ENCODE results near the gene SUPT3H.

The SUPT3H gene

DNA sequence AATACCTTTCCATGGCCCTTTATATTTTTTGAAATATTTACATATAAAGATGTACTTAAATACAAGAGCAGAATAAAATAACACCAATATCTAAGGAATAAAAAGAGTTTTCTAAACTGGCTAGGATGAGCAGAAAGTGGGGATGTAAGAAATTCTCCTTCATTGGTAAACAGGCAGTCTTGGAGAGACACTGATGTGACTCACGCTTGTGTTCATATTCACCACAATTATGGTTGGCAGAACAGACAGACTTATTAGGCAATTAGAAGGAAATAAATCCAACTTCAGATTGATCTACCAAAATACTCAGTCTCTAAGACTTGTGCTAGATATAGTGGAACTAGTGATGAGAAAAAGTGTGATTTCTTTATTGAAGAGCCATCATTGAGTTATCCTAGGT, 526.6 kb downstream of the SUPT3H start:
- TF ChIP-seq GATA3 (IDR thresholded peaks at IDR 0.05; ENCODE audit: low read depth, low read length) (no peak), GATA2 (IDR thresholded peaks at IDR 0.05; ENCODE audit: low read depth, low read length) (no peak)

DNA sequence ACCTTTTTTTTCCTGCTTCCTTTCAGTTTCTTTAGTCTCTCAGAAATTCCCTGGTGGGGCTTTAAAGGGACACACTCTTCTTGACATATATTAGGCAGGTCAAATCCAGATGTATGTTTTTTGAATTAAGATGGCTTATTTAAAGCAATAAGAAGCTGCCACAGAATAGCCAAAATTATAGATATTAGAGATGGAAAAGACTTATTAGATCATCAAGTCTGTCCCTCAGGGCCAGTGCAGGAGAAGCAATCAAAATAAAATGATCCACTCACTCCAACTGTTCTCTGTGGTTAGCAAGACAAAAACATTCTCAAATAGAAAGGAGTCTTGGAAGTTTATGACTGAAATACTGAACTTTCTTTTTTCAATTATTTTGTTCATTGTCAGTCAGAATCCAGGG, 527.4 kb downstream of the SUPT3H start:
- TF ChIP-seq GATA2 (IDR thresholded peaks at IDR 0.05; ENCODE audit: low read depth, low read length) (no peak), GATA3 (IDR thresholded peaks at IDR 0.05; ENCODE audit: low read depth, low read length) (no peak)

DNA sequence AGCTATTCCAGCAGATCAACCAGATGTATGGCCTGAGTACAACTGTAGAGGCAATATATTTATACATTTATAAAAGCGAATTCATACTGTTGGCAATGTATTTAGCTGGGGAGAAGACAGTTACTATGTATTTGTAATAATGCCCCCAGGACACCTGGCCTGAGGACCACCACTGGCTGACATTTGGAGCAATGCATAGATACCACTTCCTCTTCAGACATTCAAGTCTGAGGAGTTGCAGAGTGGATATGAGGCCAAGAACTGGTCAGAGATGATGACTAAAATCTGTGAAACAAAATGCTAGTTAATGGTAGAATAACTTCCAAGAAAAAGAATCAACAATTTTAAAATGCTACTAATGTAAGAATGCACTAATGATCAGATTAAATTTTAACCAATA, 527.9 kb downstream of the SUPT3H start:
- TF ChIP-seq GATA3 (IDR thresholded peaks at IDR 0.05; ENCODE audit: low read depth, low read length) = no peak
- TF ChIP-seq GATA2 (IDR thresholded peaks at IDR 0.05; ENCODE audit: low read depth, low read length) = no peak

DNA sequence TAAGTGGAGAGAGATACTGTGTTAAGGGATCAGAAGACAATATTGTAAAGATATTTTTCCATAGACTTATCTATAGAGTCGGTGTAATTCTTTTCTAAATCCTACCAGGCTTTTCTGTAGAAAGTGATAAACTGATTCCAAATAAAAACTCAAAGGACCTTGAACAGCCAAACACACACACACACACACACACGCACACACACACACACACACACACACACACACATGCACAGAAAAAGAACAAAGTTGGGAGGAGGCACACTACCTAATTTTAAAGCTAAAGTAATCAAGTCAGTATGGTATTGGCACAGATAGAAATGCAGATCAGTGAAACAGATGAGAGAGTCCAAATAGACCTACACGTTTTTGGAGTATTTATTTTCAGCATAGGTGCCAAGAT, 534.0 kb downstream of the SUPT3H start:
- TF ChIP-seq GATA3 (IDR thresholded peaks at IDR 0.05; ENCODE audit: low read depth, low read length) (no peak), GATA2 (IDR thresholded peaks at IDR 0.05; ENCODE audit: low read depth, low read length) (no peak)

DNA sequence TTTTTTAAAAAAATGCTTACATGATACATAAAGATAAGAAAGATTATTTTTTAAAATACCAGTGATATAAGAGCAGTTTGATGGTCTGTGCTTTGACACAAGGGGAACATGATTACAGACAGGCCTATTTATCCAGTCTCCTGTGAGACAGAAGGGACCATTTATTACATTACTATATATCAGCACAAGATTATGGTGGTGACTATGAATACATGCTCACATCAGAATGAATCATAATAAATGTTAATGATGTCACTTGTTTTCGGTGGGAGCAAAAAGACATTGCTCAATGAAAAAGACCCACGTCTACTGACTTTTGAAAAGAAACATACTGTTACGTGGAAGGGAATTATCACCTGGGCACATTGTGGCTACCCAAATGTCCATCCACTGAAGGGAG, 535.1 kb downstream of the SUPT3H start:
- TF ChIP-seq GATA3 (IDR thresholded peaks at IDR 0.05; ENCODE audit: low read depth, low read length) (no peak), GATA2 (IDR thresholded peaks at IDR 0.05; ENCODE audit: low read depth, low read length) (no peak)

DNA sequence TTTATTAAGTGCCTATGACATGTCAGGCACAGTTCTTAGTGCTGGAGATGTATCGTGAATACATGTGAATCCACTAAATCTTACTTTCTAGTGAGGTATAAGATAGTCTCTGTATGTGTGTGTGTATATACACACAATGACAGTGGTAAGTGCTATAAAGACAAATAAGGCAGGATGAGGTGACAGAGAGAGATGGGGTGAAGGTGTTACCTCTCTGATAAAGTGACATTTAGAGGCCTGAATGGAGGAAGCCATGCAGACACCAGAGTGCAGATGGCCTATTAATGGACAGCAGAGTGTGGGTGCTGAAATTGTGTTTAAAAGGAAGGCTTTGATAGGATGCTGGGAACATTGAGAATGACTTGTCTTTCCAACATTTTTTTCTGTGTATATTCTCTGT, 535.9 kb downstream of the SUPT3H start:
- TF ChIP-seq GATA3 (IDR thresholded peaks at IDR 0.05; ENCODE audit: low read depth, low read length) (no peak), GATA2 (IDR thresholded peaks at IDR 0.05; ENCODE audit: low read depth, low read length) (no peak)

DNA sequence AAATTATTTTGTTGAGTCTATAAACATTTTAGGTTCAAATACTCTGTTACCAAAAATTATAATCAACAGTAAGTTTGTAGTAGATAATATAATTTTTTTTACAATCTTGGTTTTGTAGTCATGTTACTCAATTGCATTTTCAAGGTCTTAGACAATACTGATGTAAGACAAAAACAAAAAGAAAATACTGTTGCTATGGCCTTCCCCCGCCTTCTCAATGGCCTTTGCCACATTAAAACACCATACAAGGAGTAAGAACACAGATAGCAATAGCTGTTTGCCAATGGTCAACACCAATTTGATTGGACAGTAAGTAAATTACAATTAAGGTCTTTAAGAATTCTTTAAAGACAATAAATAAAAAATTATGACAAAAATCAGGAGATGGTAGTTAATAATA, 540.0 kb downstream of the SUPT3H start:
- no peak for TF ChIP-seq GATA3 (IDR thresholded peaks at IDR 0.05; ENCODE audit: low read depth, low read length)
- no peak for TF ChIP-seq GATA2 (IDR thresholded peaks at IDR 0.05; ENCODE audit: low read depth, low read length)

DNA sequence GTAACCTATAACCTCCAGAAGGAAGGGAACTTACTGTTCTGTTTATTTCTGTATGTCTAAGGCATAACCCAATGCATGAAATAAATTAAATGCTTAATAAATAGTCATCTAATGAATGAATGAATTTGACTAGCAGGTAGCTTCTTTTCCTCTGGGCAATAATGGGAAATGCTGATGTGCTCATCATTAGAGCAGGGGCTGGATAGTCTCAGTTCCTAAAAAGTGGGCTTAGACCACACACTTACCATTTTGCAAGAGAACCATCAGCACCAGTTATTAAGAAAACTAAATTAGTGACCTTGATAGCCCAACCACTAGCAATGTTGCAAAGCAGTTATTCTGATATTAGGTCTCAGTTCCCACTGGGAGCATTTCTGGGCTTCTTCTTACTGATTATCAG, 540.5 kb downstream of the SUPT3H start:
- TF ChIP-seq GATA3 (IDR thresholded peaks at IDR 0.05; ENCODE audit: low read depth, low read length) (no peak), GATA2 (IDR thresholded peaks at IDR 0.05; ENCODE audit: low read depth, low read length) (no peak)

DNA sequence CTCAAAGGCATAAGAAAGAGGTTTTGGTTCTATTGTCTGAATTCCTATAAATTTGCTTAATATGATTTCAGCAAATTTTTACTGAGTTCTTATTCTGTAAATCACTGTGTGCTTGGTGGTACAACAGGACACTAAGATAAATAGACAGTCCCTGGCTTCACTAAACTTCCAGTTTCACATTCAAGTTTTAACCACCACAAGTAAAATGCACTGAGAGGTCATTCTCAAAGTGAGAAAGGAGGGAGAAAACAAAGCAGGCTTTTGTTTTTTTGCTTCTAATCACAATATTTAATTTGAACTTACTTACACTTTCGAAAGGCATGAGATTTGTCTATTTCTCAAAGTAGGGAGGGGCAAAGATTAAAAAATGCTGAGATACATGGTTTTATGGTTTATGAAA, 544.5 kb downstream of the SUPT3H start:
- TF ChIP-seq GATA2 (IDR thresholded peaks at IDR 0.05; ENCODE audit: low read depth, low read length) (no peak), GATA3 (IDR thresholded peaks at IDR 0.05; ENCODE audit: low read depth, low read length) (no peak)

DNA sequence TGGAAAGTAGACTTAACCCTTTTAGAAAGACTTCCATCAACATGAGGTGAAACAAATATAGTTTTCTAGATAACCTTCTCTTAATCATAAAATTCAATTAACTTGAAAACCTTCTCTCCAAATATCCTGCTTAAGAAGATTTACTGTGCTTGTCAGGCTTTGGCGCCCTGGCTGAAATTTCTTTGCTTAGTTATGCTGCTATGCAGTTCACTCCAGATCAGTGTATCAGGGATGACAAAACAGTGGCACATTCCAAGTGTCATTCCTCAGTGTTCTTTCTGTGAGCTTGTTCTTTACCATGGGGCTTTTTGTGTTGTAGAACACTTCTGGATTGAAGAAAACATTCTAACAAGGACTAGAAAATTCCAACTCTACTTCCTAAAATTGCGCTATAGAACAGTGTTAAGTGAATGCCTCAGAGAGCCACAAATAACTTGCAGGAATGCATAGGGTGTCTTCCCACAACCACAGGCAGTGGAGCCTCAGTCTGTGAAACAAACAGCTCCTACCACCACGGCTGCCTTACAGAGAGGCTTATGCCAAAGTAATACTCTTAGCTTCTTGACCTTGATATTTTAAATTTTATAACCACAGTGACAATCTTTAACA, 546.6 kb downstream of the SUPT3H start:
- no peak for TF ChIP-seq GATA2 (IDR thresholded peaks at IDR 0.05; ENCODE audit: low read depth, low read length)
- no peak for TF ChIP-seq GATA3 (IDR thresholded peaks at IDR 0.05; ENCODE audit: low read depth, low read length)

DNA sequence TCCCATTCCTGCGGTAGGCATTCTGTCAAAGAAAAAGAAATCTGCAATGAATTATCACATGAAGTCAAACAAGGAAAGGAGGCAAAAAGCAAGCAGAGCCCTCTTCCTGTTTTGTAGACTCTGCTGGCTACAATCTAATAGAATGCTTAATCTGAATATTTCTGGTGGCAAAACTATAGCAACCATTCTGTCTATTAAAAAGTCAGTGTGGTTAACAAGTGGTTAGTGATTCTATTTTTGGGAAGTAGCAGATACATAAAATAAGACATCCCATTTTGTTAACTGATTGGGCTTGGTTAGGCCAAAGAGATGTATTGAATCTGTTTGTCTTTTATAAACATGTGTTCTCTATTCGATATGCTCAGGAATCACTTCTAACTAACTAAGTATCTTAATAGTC, 547.9 kb downstream of the SUPT3H start:
- TF ChIP-seq GATA2 (IDR thresholded peaks at IDR 0.05; ENCODE audit: low read depth, low read length) = no peak
- no peak for TF ChIP-seq GATA3 (IDR thresholded peaks at IDR 0.05; ENCODE audit: low read depth, low read length)

DNA sequence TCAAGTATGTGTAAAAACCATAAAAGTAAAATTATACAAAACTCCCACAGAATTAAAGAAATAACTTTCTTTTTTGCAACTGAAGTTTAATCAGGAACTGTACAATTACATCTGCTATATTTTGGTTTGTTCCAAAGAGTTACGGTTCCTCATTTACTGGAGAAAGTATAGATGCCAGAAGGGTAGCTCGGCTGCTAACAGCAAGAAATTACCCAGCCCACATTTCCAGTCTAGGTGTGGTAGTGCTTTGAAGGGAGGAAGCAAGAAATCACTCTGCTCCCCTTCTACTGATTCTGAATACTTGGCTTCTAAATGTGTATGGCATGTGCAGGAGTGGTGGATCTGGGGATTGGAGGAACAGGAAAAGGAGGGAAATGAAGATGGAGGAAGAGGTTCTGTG, 549.0 kb downstream of the SUPT3H start:
- no peak for TF ChIP-seq GATA3 (IDR thresholded peaks at IDR 0.05; ENCODE audit: low read depth, low read length)
- TF ChIP-seq GATA2 (IDR thresholded peaks at IDR 0.05; ENCODE audit: low read depth, low read length) = no peak

DNA sequence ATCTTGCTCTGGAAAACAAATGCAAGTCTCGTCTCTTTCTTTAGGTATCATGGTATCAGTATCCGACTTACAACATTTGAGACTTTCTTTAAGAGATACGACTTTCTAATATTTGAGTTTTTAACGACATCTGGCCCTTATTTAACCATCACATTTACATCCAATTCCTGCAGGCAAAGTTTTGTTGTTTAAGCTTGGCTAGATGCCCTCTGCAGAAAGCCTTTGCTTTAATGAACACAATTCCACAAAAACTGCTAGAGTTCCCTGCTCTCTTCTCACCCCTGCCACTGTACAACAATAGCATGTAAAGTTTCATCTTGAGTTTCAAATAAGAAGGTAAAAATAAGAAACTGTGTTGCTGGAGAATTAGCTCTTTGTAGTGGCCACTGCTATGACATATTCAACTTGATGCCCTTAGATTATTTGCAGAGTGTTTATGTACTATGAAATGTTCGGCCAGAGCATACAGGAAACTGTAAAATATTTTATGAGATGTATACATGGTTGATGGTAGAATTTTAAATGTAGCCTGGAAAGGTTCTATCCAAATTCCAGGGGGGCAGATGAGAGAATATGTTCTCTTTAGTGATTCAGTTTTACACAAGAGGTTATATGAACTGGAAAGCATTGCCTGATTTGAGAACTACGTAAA, 551.6 kb downstream of the SUPT3H start:
- TF ChIP-seq GATA2 (IDR thresholded peaks at IDR 0.05; ENCODE audit: low read depth, low read length) (no peak), GATA3 (IDR thresholded peaks at IDR 0.05; ENCODE audit: low read depth, low read length) (no peak)

DNA sequence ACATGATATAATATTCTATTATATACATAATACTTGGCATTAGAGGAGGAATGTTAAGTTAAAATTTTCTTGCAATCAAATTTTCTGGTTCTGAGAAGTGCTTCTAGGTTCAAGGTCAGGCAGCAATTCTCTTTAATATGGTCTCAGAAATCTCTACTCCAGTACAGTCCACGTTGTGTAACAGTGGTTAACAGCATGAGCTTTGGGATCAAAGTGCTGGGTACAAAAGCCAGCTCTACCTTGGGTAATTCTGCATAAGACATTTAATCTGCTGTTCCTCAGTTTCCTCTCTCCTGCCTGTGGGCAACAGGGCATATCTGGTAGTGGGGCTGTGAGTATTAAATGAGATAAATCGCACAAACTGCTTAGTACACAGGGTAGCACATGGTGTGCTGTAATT, 552.5 kb downstream of the SUPT3H start:
- TF ChIP-seq GATA3 (IDR thresholded peaks at IDR 0.05; ENCODE audit: low read depth, low read length) (no peak), GATA2 (IDR thresholded peaks at IDR 0.05; ENCODE audit: low read depth, low read length) (no peak)

DNA sequence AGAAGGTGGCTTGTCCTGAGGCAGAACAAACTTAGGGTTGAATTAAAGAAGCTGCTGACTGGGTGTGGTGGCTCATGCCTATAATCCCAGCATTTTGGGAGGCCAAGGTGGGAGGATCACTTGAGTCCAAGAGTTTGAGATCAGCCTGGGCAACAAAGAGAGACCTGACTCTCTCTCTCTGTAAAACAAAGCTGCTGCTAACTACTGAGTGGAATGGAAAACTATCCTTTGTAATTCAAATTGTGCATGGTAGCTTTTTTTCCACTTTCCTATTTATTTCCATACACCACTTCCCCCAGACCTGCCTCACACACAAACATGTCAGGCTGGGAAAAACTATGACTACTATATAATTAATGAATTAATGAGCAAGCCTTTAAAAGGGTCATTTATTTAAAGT, 553.2 kb downstream of the SUPT3H start:
- no peak for TF ChIP-seq GATA3 (IDR thresholded peaks at IDR 0.05; ENCODE audit: low read depth, low read length)
- no peak for TF ChIP-seq GATA2 (IDR thresholded peaks at IDR 0.05; ENCODE audit: low read depth, low read length)

DNA sequence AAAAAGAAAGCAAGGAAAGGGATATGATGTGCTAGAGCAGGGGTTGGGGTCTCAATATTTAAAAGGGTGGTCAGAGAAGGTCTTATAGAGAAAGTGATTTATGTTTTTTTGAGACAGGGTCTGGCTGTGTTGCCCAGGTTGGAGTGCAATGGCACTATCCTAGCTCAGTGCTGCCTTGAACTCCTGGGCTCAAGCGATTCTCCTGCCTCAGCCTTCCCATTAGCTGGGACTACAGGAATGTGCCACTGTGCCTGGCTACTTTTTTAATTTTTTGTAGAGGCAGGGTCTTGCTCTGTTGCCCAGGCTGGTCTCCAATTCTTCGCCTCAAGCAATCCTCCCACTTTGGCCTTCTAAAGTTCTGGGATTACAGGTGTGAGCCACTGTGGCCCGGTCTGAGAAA, 557.0 kb downstream of the SUPT3H start:
- no peak for TF ChIP-seq GATA3 (IDR thresholded peaks at IDR 0.05; ENCODE audit: low read depth, low read length)
- no peak for TF ChIP-seq GATA2 (IDR thresholded peaks at IDR 0.05; ENCODE audit: low read depth, low read length)
